ENCODE measurements around the gene ZFYVE19.

The ZFYVE19 gene, protein sequence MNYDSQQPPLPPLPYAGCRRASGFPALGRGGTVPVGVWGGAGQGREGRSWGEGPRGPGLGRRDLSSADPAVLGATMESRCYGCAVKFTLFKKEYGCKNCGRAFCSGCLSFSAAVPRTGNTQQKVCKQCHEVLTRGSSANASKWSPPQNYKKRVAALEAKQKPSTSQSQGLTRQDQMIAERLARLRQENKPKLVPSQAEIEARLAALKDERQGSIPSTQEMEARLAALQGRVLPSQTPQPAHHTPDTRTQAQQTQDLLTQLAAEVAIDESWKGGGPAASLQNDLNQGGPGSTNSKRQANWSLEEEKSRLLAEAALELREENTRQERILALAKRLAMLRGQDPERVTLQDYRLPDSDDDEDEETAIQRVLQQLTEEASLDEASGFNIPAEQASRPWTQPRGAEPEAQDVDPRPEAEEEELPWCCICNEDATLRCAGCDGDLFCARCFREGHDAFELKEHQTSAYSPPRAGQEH

GRCh38 chr15:40807028-40807887 lies at the start of gene ZFYVE19, which contains the start of gene DNAJC17:
TSS of gene ZFYVE19 (plus strand) at chr15:40807089. CDS start at chr15:40807590, 501 bp downstream.
TSS of gene DNAJC17 (minus strand) at chr15:40807473. CDS start at chr15:40807446, 27 bp downstream.
- peak; percentile 95 for DNase-seq

DNA sequence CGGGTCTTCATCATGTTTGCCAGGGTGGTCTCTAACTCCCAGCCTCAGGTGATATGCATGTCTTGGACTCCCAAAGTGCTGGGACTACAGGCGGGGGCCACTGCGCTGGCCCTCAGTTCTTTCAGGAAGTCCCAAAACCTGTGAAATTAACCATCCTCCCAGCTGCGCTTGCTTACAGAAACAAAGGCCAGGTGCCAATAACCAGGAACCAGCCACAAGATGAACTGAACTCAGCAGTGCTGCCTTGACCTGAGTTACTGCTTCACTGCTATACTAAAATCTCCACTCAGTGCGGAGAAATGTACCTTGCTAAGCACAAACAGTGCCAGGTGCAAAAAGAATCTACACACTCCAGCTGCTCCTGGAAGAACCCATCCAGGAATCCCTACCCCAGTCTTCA lies 46.9 kb upstream of the ZFYVE19 start:
- no peak for DNase-seq

DNA sequence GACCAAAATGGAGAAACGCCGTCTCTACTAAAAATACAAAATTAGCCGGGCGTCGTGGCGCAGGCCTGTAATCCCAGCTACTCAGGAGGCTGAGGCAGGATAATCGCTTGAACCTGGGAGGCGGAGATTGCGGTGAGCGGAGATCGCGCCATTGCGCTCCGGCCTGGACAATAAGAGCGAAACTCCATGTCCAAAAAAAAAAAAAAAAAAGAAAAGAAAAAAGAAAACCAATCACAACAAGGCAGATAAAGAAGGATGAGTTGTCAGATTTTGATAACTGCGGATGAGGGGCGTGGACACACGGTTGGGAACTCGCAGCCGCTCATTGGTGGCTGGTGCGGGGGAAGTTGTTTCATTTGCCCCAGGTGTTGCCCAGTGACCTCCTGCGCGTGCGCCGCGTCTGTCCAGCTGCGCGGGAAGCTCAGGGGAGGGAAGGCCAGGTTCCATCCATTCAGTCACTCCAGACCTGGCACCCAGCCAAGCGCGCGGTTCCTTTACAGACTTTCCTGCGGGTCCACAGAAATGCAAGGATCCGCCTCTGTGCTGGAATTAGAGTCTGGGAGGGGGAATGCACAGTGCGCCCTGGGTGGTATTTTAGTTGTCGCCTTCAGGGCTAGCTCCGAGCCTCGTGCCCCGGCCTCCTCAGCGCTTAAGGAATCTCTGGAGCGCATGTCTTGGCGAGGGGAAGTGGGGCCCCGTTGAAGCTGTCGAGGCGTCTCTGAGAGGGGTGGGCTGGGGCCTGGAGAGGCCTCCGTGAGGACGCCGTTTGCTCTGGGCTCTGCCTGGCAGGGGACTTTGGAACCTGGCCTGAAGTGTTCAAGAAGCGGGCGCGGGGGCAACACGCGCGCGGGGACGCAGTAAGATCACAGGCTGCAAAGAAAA lies 43.7 kb upstream of the ZFYVE19 start:
- peak; percentile 31 to 39 for DNase-seq

DNA sequence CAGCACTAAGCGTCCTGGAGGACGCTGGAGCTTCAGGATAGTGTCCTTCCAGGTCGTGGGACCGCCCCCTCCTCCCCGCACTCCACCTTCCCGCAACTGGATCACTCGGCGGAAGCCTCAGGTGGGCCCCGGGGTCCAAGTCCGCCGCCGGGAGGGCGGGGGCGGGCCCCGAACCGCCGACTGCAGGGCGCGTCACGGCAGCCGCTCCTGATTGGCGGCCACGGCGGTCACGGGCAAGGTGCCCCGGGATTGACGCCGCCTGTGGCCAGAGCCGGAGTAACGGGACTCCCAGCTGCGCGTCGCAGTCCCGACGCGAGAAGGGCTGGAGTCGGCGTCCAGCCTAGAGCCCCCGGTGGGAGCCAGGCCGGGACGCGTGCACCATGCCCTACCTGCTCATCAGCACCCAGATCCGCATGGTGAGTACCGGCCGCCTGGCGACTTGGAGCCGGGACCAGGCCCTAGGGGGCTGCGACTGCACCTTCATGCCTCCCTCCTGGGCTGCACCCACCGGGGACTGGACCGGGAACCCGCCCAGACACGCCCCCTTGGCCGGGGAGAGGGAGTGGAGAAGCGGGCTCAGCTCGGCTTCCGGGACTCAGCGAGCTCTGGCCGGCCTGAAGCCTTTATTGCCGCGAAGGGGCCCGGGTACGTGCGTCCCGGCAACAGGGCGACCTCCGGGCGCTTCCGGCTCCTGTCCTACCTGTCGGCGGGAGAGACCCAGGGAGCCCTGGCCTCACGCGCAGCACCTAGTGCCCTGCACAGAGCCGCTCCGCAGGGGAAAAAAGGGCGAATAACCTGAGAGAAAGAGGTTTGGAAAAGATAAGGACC lies 42.9 kb upstream of the ZFYVE19 start, which contains the start of gene GCHFR:
GCHFR (plus strand) TSS at position 268 of the 828 bp plus-strand sequence; CDS start at position 381, 113 bp downstream.
- peak; percentile 60 to 68 for DNase-seq

GRCh38 chr15:40764629-40765103 lies 42.2 kb upstream of the ZFYVE19 start:
- no peak for DNase-seq

DNA sequence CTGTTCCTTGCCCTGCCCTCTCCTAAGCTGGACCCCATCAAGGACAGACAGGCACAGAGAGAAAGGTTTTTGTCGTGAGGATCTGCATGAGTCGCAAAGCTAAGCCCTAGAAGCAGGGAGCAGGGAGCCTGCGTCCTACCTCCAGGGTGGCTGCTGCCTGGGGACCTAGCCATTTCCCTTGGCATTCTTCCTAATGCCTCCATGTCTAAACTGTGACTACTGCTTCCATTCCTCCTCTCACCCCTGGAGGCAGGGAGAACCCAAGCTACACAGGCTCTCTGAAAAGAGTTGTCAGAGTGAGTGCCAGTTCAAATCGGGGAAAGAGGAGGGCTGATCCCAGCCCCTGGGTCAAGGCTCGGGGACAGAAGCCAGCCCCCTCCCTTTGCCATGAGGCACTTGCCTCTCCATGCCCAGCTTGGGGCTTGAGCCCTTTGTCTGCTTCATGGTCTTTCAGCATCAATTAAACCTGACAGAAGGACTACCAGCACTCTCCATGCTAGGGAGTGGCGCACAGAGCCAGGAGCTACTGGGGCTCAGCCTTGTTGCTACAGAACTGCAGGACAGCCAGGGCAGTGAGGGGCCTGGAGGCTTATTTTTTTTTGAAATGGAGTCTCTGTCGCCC lies 40.6 kb upstream of the ZFYVE19 start:
- DNase-seq: no peak

DNA sequence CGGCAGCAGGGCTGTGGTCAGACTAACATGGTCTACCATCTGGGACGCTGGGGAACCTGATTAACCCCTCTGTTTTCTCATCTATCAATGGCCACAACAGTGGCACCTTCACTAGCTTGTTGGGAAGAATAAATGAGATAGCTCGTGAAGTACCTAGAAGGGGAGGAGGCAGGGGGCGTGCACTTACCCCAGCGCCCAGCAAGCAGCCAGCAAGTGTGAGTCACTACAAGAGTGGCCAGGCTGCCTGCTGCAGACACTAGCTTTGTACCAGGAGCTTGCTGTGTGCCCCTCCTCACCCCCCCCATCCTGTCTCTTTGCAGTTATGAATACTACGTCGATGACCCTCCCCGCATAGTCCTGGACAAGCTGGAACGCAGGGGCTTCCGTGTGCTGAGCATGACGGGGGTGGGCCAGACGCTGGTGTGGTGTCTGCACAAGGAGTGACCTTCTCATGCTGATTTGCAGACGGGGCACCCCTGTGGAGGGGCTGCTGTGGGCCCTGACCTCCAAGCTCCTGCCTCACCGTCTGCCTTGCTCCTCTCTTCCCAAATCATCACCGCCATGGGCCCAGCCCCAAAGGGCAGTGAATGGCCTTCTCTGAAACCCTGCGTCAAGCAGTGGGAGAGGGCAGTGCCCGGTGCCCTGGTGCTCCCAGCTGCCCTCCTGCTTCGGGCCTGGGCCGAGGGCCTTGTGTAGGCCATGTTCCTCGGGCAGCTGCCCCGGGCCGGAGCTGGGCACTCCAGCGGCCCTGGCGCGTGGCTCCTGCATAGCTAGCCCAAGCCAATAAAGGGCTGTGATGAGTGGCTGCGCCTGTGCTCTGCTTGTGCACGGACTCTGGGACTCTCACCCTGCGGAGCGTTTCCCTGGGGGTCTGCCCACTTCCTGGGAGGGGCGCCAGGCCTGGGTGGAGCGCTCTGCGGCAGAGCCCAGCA lies 39.7 kb upstream of the ZFYVE19 start:
- DNase-seq: no peak

DNA sequence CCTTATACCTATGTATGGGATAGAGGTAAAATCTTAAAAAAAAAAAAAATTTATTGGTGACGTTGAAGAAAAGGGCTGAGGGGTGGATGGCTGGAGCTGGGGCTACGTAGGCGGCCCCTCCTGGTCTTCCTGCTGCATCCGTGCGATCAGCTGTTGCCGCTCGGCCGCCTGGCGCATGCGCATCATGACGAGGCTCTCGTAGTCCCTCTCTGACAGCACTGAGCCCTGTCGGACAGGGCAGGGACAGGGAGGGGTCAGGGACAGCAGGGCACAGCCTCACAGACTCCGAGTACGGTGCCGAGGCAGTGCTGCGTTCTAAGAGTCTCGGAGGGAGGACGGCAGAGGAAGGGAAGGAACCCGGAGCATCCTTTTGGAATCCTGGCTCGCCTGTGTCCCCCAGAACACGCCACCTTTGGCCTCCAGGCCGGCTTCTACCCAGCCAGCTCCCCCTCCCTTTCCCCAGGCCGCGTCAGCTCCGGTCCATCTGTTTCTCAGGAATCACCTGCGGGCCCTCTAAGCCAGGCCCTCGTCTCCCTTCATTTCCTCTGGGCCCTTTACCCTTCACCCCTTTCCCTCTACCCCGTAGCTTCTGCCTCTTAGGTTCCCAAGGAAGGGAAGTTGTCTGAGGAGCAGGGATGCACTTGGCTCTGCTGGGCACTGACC lies 38.9 kb upstream of the ZFYVE19 start:
- DNase-seq: no peak

DNA sequence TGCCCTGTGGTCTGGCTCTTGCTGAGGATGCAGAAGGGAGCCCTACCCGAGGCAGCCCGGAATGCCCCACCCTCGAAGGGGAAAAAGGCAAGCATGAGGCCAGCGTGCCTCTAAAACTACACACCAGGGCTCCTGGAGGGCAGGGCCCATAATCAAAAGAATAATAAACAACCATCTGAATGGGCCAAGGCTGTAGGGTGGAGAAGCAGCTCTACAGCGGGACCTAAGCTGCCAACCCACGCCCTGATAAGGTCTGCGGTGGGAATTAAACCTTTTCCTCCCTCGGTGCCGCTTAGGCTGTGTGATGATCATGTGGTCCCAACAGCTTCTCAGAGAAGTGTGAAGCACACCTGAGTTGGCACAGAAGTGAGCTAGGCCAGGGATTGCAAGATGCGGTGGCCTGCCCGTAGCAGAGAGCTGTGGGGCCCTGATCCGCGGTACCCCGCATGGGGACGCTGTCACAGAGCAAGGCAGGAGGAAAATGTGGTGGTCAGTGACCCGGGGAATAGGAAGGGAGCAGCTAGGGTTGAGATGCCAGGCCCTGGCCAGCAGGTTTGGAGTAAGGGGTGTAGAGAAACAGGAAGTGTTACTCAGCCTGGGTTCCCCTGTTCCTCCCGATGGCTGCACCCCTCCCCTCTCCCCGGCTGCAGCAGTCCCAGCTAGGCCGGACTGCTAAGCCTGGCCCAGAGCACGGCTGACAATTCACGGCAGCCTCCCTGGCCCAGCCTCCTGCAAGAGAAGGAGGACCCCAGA lies 38.2 kb upstream of the ZFYVE19 start:
- no peak for DNase-seq

DNA sequence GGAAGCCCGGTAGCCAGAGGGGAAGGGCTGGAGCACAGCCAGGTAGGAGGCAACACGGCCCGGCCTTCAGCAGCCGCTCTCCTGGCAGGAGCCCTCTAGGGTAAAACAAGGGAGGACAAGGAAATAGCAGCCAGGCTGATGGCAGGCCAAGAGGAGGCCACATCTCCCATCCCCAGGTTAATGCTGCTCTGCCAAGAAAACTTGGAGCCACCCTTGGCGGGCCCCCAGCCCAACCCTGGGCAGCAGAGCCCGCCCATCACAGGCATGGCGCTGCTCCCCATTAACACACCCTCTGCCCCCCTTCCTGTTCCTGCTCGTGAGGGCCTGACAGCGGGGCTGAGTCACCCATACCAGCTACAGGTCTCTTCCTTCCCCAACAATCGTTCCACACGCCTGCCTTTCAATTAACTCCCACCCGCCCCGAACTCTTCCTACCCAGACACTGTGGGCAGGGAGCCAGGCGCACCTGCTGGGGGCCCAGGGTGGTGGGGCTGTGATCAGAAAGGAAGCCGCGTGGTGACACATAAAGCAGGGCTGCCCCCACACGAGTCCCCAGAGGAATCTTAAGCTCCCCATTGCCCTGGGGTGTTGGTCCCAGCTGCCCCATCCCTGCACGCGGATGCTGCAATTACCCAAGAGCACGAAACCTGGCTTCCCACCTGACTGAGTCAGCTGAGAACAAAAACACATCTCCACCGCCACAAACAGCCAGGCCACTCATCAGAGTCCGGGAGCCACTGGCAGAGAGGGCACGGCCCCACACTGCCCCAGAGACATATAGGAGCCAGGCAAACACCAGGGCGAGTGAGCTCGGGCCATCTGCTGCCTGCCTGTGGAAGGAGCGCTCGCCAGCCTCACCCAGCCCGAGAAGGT lies 37.4 kb upstream of the ZFYVE19 start, which contains the start of gene C15orf62:
C15orf62 (plus strand) TSS at position 707 of the 873 bp plus-strand sequence. CDS start 516 bp downstream, outside the sequence.
- DNase-seq: peak; percentile 25 to 43

- no peak for DNase-seq
These were observed 36.7 kb upstream of the ZFYVE19 start for GRCh38 chr15:40770147-40770721.

GRCh38 chr15:40771242-40771641 lies 35.6 kb upstream of the ZFYVE19 start:
- DNase-seq: no peak

DNA sequence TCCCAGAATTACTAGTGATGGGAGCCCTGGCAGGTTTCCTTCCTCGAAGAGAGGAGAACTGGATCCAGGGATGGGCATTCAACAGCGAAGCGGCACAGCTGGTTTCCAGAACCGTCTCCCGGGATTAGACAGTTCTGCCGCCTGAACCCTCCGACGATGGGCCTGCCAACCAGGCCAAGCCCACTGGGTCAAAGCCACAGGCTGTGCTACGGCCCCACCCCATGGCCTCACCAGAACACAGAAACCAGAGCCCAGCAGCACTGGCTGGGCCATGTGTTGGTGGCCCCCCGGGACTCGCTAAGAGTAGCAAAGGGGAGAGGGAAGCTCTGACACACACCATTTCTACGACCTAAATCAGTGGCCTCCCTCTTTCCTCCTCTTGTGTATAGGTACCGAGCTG lies 34.9 kb upstream of the ZFYVE19 start:
- DNase-seq: no peak

GRCh38 chr15:40773496-40773895 lies 33.4 kb upstream of the ZFYVE19 start:
- no peak for DNase-seq

DNA sequence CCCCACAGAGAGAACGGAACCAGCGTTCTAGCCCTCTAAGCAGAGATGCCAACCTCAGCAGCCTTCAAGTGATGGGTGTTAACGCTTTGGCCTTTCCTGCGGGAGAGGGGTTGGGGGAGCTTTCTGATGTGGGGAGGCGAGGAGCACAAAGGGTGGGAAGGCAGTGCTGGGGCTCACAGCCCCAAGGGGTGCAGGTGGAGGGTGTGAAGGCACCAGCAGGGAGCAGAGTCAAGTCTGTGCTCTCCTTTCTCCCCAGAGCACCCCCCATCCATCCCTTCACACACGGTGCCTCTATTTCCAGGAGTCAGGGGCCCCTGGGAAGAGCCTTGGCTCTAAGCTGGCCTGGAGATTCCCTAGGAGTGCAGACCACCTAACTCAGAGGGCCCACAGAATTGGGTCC lies 33.0 kb upstream of the ZFYVE19 start:
- no peak for DNase-seq

- no peak for DNase-seq
These were observed 31.9 kb upstream of the ZFYVE19 start for GRCh38 chr15:40775007-40775406.
